Measurements from ENCODE around the gene FRK. TPM values are rescaled to one million over a fixed set of nuclear protein-coding genes. Genes with fewer than 3 reads are reported as not detected.

Gene FRK
- total RNA-seq, 4 donors from 2014 or later = 0.59 to 3.2 (median 2.0) TPM

GRCh38 chr6:115997990-115998585, 62.6 kb downstream of the FRK start:
- DNase-seq (ENCODE audit: low spot score in 2 of 2) = no peak
- intact Hi-C loops (cut with DNase I; ENCODE audit: low total_unique reads) = no loop called here
- 78 to 79% methylated on average over 5 of the region's 5 CpGs for WGBS, 2 donors
- TF ChIP-seq POLR2A (IDR thresholded peaks at IDR 0.05) (no peak), CTCF (IDR thresholded peaks at IDR 0.05) (no peak)
- H3K4me3 ChIP-seq (ENCODE audit: low read depth, poor library complexity, severe bottlenecking) = no peak overlapping the region

GRCh38 chr6:115986026-115986425, 74.7 kb downstream of the FRK start:
- WGBS, 2 donors = 95% methylated on average over 2 of the region's 2 CpGs
- TF ChIP-seq CTCF (IDR thresholded peaks at IDR 0.05) (no peak), POLR2A (IDR thresholded peaks at IDR 0.05) (no peak)
- intact Hi-C loops (cut with DNase I; ENCODE audit: low total_unique reads) = no loop called here
- H3K4me3 ChIP-seq (ENCODE audit: low read depth, poor library complexity, severe bottlenecking) = no peak overlapping the region
- no peak for DNase-seq (ENCODE audit: low spot score in 2 of 2)

DNA sequence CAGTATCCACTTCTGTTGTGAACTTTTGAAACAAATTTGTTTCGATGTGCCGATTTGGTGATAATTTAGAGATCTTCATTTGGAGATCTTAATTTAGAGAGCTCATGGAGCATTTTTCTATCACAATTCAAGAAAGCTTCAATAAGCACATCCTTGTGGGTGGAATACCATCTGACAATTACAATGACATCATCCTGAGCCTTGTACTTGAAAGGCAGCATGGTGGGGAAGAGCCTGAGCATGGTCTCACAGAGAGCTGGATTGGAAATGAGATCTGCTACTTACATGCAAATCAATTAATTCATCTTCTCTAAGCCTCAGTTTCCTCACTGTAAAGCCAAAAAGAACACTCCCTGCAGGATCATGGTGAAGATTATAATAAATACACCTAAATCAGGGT, 75.9 kb downstream of the FRK start:
- intact Hi-C loops (cut with DNase I; ENCODE audit: low total_unique reads) = no loop called here
- 97% methylated on average over 2 of the region's 2 CpGs for WGBS, 2 donors
- DNase-seq (ENCODE audit: low spot score in 2 of 2) = no peak
- TF ChIP-seq POLR2A (IDR thresholded peaks at IDR 0.05) (no peak), CTCF (IDR thresholded peaks at IDR 0.05) (no peak)
- no peak overlapping the region for H3K4me3 ChIP-seq (ENCODE audit: low read depth, poor library complexity, severe bottlenecking)

- no peak overlapping the region for H3K4me3 ChIP-seq (ENCODE audit: low read depth, poor library complexity, severe bottlenecking)
- 94% methylated on average over 4 of the region's 4 CpGs for WGBS, 2 donors
- intact Hi-C loops (cut with DNase I; ENCODE audit: low total_unique reads) = no loop called here
- TF ChIP-seq CTCF (IDR thresholded peaks at IDR 0.05) (no peak), POLR2A (IDR thresholded peaks at IDR 0.05) (no peak)
- no peak for DNase-seq (ENCODE audit: low spot score in 2 of 2)
These were observed 76.7 kb downstream of the FRK start for GRCh38 chr6:115983998-115984397.

- no peak for DNase-seq (ENCODE audit: low spot score in 2 of 2)
- WGBS, 2 donors = 98 to 100% methylated on average over 2 of the region's 2 CpGs
- no peak overlapping the region for H3K4me3 ChIP-seq (ENCODE audit: low read depth, poor library complexity, severe bottlenecking)
- intact Hi-C loops (cut with DNase I; ENCODE audit: low total_unique reads) = no loop called here
- TF ChIP-seq CTCF (IDR thresholded peaks at IDR 0.05) (no peak), POLR2A (IDR thresholded peaks at IDR 0.05) (no peak)
These were observed 78.2 kb downstream of the FRK start for GRCh38 chr6:115982453-115982852.

DNA sequence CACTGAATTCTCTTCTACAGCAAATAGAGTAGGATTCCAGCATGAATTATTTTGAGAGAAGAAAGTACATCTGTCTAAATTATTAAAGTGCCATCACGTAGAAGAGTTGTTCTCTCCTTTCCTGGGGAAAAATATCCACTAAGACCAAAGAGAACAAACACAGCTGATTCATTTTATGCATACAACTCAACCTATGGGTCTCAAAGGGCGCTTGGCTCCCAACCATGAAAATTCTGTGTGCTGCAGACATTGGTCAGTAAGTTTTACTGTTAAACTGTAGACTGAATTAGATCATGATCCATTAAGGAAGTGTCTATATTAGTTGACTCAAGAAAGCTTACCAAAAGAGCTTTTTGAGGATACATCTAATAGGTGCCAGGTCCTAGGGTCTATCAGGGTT, 83.5 kb downstream of the FRK start:
- no peak overlapping the region for H3K4me3 ChIP-seq (ENCODE audit: low read depth, poor library complexity, severe bottlenecking)
- intact Hi-C loops (cut with DNase I; ENCODE audit: low total_unique reads) = no loop called here
- WGBS, 2 donors = 46 to 47% methylated on average over 2 of the region's 2 CpGs
- DNase-seq (ENCODE audit: low spot score in 2 of 2) = no peak
- TF ChIP-seq CTCF (IDR thresholded peaks at IDR 0.05) (no peak), POLR2A (IDR thresholded peaks at IDR 0.05) (no peak)

Measured in lower leg skin (tissue), 4 donors.